Measurements from ENCODE around the gene HERPUD2. TPM values are rescaled to one million over a fixed set of nuclear protein-coding genes. Genes with fewer than 3 reads are reported as not detected.

The HERPUD2 gene
- total RNA-seq, 1 experiment from 2014 or later: 36.4 TPM

- ATAC-seq: no peak
- Histone ChIP-seq H3K36me3 (ENCODE audit: control insufficient read depth, insufficient read depth, low read length) (no peaks in the 10 kb centered on the region), H3K9me3 (ENCODE audit: control insufficient read depth, insufficient read depth, low read depth, low read length) (no peaks in the 10 kb centered on the region), H3K27ac (ENCODE audit: low read length) (no peak overlapping the region), H3K27me3 (ENCODE audit: control insufficient read depth, insufficient read depth, low read length) (peaks cover 4% of the 10 kb centered on the region; the same call in 1 of the 2 replicates), H3K4me1 (ENCODE audit: control insufficient read depth, insufficient read depth, low read length) (0 out of 2 replicates have a peak, but pooled peaks cover 3% of the 10 kb centered on the region), H3K4me3 (ENCODE audit: low read depth in 2 of 2, low read length in 2 of 2) (no peak overlapping the region)
- no peak for DNase-seq (ENCODE audit: low read depth, low spot score)
- BruUV-seq (replicated peaks): no TSS peak
- in situ Hi-C loops (cut with HindIII; ENCODE audit: low pct_unique_long_range_greater_than_20kb, low sequenced_read_pairs) (no loop called here), intact Hi-C loops (cut with micrococcal nuclease; ENCODE audit: unreplicated experiment) (loop anchor here (10.0 kb wide), 1 partner anchor 267 kb away; no protein-coding TSS in a partner anchor)
- POLR2A ChIA-PET: no interaction called here
- CTCF ChIA-PET: interaction anchor here (1.0 kb wide), 1 partner anchor 269 kb away, joined by 3 read pairs; no protein-coding TSS in a partner anchor
- TF ChIP-seq POLR2AphosphoS5 (IDR thresholded peaks at IDR 0.05; ENCODE audit: low read depth, low read length) (no peak), SIN3A (IDR thresholded peaks at IDR 0.05; ENCODE audit: borderline replicate concordance, insufficient read depth, low read depth, low read length) (no peak), TCF7L2 (IDR thresholded peaks at IDR 0.05; ENCODE audit: low read depth, low read length) (no peak), REST (IDR thresholded peaks at IDR 0.05; ENCODE audit: insufficient read depth in 1 of 2, low read depth in 2 of 2, low read length in 1 of 2) (no peak)
- TF ChIP-seq, protein P1, sequence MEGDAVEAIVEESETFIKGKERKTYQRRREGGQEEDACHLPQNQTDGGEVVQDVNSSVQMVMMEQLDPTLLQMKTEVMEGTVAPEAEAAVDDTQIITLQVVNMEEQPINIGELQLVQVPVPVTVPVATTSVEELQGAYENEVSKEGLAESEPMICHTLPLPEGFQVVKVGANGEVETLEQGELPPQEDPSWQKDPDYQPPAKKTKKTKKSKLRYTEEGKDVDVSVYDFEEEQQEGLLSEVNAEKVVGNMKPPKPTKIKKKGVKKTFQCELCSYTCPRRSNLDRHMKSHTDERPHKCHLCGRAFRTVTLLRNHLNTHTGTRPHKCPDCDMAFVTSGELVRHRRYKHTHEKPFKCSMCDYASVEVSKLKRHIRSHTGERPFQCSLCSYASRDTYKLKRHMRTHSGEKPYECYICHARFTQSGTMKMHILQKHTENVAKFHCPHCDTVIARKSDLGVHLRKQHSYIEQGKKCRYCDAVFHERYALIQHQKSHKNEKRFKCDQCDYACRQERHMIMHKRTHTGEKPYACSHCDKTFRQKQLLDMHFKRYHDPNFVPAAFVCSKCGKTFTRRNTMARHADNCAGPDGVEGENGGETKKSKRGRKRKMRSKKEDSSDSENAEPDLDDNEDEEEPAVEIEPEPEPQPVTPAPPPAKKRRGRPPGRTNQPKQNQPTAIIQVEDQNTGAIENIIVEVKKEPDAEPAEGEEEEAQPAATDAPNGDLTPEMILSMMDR (IDR thresholded peaks at IDR 0.05): no peak
These were observed 12.5 kb upstream of the HERPUD2 start for GRCh38 chr7:35707422-35707821.

DNA sequence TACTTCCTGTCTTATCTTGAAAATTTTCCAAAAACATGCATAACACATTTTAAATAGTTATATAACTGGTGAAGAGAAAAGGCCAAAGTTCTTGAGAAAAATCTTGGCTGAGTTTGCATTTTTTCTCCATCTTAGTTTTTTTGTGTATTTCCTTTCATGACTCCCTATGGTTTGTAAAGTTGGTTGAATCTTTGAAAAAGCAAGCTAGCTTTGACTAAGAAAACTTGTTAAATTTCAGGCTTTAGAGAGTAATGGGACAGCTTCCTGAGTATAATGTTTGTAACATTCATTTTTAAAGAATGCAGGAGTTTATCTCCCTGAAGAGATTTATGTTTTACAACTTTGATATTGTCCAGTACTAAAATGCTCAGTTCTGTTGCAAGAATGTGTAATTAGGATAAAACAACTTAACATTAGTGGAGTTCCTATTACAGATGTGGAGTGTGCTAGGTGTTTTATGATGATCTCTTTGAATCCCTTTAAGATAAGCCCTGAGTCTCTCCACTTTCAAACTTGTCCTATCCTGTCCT is 11.1 kb upstream of the HERPUD2 start:
- H3K36me3 ChIP-seq (ENCODE audit: control insufficient read depth, insufficient read depth, low read length): no peaks in the 10 kb centered on the region
- intact Hi-C loops (cut with micrococcal nuclease; ENCODE audit: unreplicated experiment) (loop anchor here (10.0 kb wide), 1 partner anchor 269 kb away; no protein-coding TSS in a partner anchor), in situ Hi-C loops (cut with HindIII; ENCODE audit: low pct_unique_long_range_greater_than_20kb, low sequenced_read_pairs) (no loop called here)
- H3K9me3 ChIP-seq (ENCODE audit: control insufficient read depth, insufficient read depth, low read depth, low read length): no peaks in the 10 kb centered on the region
- ATAC-seq: no peak
- H3K4me3 ChIP-seq (ENCODE audit: low read depth in 2 of 2, low read length in 2 of 2): no peak overlapping the region
- no peak for DNase-seq (ENCODE audit: low read depth, low spot score)
- no TSS peak for BruUV-seq (replicated peaks)
- 0 out of 2 replicates have a peak, but pooled peaks cover 3% of the 10 kb centered on the region for H3K4me1 ChIP-seq (ENCODE audit: control insufficient read depth, insufficient read depth, low read length)
- ChIA-PET POLR2A (interaction anchor here (0.6 kb wide), 1 partner anchor 156 kb away, joined by 3 read pairs; no protein-coding TSS in a partner anchor), CTCF (no interaction called here)
- H3K27ac ChIP-seq (ENCODE audit: low read length): no peak overlapping the region
- TF ChIP-seq, protein P1 (IDR thresholded peaks at IDR 0.05): no peak
- TF ChIP-seq REST (IDR thresholded peaks at IDR 0.05; ENCODE audit: insufficient read depth in 1 of 2, low read depth in 2 of 2, low read length in 1 of 2) (no peak), POLR2AphosphoS5 (IDR thresholded peaks at IDR 0.05; ENCODE audit: low read depth, low read length) (no peak), SIN3A (IDR thresholded peaks at IDR 0.05; ENCODE audit: borderline replicate concordance, insufficient read depth, low read depth, low read length) (no peak), TCF7L2 (IDR thresholded peaks at IDR 0.05; ENCODE audit: low read depth, low read length) (no peak)
- H3K27me3 ChIP-seq (ENCODE audit: control insufficient read depth, insufficient read depth, low read length): peaks cover 4% of the 10 kb centered on the region; the same call in 1 of the 2 replicates

All from Panc1 (cell line).